ENCODE measurements around the gene SOS1. TPM values are rescaled to one million over a fixed set of nuclear protein-coding genes. Genes with fewer than 3 reads are reported as not detected.

The SOS1 gene
- total and polyA plus RNA-seq, 2 of the 13 experiments (the other 11 are each of a cell fraction or from before 2014, with no cell fraction given) = 20.8 to 60.4 TPM

- ATAC-seq (no peak), FAIRE-seq (no peak), DNase-seq (ENCODE audit: low spot score) (peak; percentile 62)
- Histone ChIP-seq H4K20me1 (ENCODE audit: insufficient read depth, low read length) (peaks cover 9% of the 10 kb centered on the region; the same call in 1 of the 2 replicates), H3K4me1 (ENCODE audit: insufficient read depth, low read length) (no peaks in the 10 kb centered on the region), H3K4me2 (ENCODE audit: low read depth, low read length) (no peak overlapping the region), H3K27me3 (ENCODE audit: control insufficient read depth in 1 of 2, insufficient read depth in 2 of 2, low read length in 2 of 2) (no peaks in the 10 kb centered on the region), H3K4me3 (replicated peaks in 1 of 3; ENCODE audit: insufficient read depth in 1 of 3, low read depth in 2 of 3, low read length in 3 of 3) (no peak overlapping the region), H3K36me3 (replicated peaks in 1 of 2; ENCODE audit: control insufficient read depth in 1 of 2, insufficient read depth in 2 of 2, low read length in 2 of 2) (peaks cover 3 to 31% of the 10 kb centered on the region in 2 experiments), H3K9me3 (ENCODE audit: low read length) (no peaks in the 10 kb centered on the region), H3K9ac (ENCODE audit: insufficient read depth, low read depth, low read length) (no peak overlapping the region), H3K27ac (ENCODE audit: extremely low read length, insufficient read depth, low read length) (no peak overlapping the region), H2AFZ (ENCODE audit: low read length) (no peak overlapping the region), H3K79me2 (ENCODE audit: insufficient read depth, low read length) (peaks cover 4% of the 10 kb centered on the region)
- ChIA-PET CTCF (ENCODE audit: low intra/inter-chr PET ratio, low total read pairs) (interaction anchor here (1.0 to 5.5 kb wide), 4 partner anchors 65 to 170 kb away, joined by 3 to 109 read pairs (median 6); no protein-coding TSS in a partner anchor), POLR2A (no interaction called here)
- in situ Hi-C loops (cut with HindIII; ENCODE audit: extremely low pct_ligation_motif_present, low pct_unique_long_range_greater_than_20kb) = loop anchor here (10.0 kb wide), 1 partner anchor 115 kb away; no protein-coding TSS in a partner anchor
- 47% methylated on average over 2 of the region's 2 CpGs for WGBS (ENCODE audit: low lambda C conversion rate)
- BruUV-seq (replicated peaks) = no TSS peak
- intact Hi-C loops (cut with micrococcal nuclease; ENCODE audit: unreplicated experiment) = loop anchor here (1.0 to 2.0 kb wide), 2 partner anchors 65 to 169 kb away; no protein-coding TSS in a partner anchor
- TF ChIP-seq ATF1 (CRISPR knock-in tag; IDR thresholded peaks at IDR 0.05) (no peak), HNF4G (IDR thresholded peaks at IDR 0.05; ENCODE audit: borderline replicate concordance, low read depth, low read length) (no peak), HNF4G (CRISPR knock-in tag; IDR thresholded peaks at IDR 0.05; ENCODE audit: borderline replicate concordance, low read depth) (no peak), GLMP (CRISPR knock-in tag; IDR thresholded peaks at IDR 0.05; ENCODE audit: borderline replicate concordance) (no peak), EZH2 (conservative IDR thresholded peaks at IDR 0.05; ENCODE audit: low read depth, low read length) (no peak), CTCF (CRISPR knock-in tag; IDR thresholded peaks at IDR 0.05) (peak; percentile 64), ETV6 (CRISPR knock-in tag; conservative IDR thresholded peaks at IDR 0.05) (no peak), SMC3 (IDR thresholded peaks at IDR 0.05; ENCODE audit: low read length) (peak; percentile 73), NCOA2 (CRISPR knock-in tag; IDR thresholded peaks at IDR 0.05) (no peak), ZNF362 (CRISPR knock-in tag; IDR thresholded peaks at IDR 0.05; ENCODE audit: borderline replicate concordance) (no peak), RBM22 (optimal IDR thresholded peaks at IDR 0.05; ENCODE audit: low read length) (no peak), ARID5B (CRISPR knock-in tag; IDR thresholded peaks at IDR 0.05) (no peak), HNF4A (CRISPR knock-in tag; IDR thresholded peaks at IDR 0.05) (no peak), ZNF770 (CRISPR knock-in tag; IDR thresholded peaks at IDR 0.05) (no peak)
These were observed 61.4 kb downstream of the SOS1 start for GRCh38 chr2:39059366-39059952.

Data from HepG2 (cell line).